ENCODE data around the gene KDSR.
"Not testable (repeated sequence)": the region's sequence is repeated elsewhere in the genome, so short reads cannot be mapped to it uniquely, and the experiment has no call there.

KDSR gene

DNA sequence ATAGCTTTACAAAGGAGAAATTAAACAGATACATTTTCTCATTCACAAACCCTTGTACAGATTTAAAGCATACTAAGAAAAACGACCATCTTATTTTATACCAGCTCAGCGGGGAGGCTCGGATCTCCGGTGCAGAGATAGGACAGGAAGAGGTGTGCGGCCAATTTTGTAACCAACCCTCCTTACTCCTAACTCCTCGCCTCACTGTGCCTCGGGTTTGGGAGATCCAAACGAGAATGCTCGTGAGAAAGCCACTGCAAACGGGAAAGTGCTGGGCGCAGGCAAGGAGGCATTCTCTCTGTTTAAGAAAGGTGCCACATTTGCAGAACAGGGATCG is 1.2 kb downstream of the KDSR start:
- DNase-seq: no peak

DNA sequence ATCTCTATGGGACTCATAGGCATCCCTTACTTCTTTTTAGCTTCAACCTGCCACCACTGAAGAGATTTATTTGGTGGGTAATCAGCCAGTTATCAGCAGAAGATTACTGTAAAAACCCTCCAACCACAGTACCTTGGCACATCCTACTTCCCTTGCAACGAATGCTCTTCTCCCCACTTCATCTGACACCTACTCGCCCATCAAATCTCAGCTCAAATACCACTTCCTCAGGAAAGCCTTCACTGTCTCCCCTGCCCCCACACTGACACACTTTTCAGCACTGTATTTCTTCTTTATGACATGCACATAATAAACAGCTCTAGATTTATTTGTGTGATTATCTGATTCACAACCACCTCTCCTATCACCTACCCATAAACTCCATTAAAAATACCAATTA is 3.1 kb downstream of the KDSR start:
- DNase-seq: no peak

DNA sequence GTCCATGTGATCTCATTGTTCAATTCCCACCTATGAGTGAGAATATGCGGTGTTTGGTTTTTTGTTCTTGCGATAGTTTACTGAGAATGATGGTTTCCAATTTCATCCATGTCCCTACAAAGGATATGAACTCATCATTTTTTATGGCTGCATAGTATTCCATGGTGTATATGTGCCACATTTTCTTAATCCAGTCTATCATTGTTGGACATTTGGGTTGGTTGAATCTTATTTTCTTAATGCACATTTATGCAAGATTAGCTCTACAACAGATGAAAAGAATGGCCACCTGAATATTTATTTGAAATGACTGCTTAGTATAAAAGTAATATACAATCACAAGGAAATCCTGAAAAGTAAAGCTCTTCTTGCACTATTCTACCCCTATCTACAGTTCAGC is 3.6 kb downstream of the KDSR start:
- not testable (repeated sequence) for DNase-seq

DNA sequence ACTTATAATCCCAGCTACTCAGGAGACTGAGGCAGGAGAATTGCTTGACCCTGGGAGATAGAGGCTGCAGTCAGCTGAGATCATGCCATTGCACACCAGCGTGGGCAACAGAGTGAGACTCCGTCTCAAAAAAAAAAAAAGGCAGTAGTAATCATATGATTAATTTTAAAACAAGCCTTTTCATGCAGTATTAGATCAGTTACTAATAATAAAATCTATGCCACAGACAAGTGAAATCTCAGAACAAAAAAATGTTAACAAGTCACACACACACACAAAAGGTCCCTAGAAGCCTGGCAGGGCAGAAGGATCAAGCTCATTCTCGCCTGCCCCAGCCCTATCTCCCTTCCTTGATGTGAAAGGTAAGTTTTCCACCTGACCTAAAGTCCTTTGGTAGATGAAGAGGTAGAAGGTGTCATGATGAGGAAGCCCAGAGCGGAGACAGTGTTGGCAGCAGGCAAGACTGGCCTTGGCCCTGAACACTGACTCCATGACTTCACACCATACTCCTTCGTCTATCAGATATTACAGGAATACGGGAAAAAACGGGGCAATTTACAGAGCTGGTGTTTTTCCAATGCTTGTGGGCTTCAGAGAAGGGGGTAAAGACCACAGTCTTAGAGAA is 10.6 kb downstream of the KDSR start:
- DNase-seq: no peak

DNA sequence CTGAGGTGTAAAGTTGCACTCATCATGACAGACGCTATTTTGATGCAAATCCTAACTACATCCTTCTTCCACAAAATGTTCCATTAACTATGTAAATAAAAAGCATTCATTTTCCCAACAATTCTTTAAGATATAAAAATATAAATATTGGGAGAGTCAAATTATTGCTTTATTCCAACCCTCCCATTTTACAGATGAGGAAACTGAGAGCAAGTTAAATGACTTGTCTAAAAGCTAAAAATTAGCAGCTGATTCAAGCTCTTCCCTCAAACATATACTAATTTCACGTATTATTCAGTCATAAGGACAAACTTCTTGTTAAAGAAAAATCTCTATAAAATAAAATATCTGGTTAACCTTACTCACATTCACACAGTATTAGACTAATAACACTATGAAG is 16.8 kb downstream of the KDSR start:
- no peak for DNase-seq

DNA sequence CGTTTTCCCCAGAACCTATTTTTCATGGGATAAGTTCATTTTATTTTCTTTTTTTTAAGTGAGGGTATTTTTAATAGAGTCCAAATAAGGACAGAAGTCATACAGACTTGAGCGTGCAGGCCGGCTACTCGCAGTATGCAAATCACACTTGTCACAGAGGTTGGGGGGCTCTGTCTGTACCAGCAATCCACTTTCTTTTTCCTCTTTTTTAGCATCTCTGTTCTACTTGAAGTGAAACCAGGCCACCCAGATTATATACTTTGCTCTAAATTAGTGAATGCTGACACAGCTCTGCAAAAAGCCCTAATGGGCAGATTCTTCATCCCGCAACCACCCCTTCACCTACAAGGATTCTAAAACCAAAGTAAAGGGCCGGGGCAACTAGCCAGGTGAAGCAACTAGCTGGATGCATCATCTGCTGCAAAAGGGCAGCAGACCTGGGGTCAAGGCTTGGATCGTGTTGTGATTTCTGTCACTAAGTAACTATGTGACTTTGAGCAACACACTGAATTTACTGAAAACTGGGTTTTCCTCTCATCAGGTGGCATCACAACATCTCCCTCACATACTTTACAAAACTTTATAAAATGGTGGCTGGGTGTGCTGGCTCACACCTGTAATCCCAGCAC is 18.4 kb downstream of the KDSR start:
- no peak for DNase-seq

DNA sequence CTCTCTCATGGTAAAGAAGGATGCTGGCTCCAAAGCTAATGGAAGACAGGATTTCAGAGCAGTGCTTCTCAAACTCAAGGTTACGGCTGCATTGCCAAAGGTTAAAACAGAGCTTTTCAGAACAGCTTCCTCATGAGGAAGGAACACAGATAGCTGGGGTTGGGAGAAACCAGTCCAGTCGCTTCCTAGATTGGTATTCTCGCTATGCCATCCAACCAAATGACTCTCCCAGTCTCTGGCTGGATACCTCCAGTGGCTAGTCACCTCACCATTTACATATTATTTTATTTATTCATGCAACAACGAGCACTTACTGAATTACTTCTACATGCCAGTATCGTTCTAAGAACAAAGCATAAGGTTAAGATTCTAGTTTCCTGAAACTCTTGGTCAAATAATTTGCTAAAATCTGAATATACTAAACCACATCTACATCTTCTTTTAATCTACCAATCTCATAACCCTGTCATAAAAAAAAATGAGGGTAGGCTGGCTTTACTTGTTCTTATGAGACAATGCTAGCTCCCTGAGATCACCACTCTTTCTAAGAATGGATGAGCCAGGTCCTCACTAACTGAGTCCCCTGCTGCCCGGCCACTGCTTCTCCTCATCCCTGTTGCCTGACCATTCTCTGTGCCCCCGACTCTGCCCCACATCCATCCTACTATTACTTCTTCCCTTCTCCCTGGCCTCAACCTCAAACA is 20.4 kb downstream of the KDSR start:
- no peak for DNase-seq

DNA sequence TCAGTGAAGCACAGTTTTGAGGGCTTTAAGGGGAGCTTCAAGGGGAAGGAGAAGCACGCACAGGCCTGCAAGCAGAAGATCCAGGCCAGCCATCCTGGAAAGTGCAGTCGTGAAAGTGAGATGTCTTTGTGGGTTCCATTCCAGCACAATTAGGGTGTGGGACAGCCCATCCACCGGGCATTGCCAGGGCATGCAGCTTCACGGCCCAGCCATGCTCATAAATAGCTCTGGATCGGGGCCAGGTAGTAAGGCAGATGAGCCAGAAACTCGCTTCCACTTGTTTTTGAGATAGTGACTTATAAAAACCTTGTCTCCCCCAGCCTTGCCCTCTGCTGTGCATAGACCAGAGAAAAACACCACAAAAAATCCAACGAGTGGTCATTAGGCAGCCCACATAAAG is 21.0 kb downstream of the KDSR start:
- no peak for DNase-seq

DNA sequence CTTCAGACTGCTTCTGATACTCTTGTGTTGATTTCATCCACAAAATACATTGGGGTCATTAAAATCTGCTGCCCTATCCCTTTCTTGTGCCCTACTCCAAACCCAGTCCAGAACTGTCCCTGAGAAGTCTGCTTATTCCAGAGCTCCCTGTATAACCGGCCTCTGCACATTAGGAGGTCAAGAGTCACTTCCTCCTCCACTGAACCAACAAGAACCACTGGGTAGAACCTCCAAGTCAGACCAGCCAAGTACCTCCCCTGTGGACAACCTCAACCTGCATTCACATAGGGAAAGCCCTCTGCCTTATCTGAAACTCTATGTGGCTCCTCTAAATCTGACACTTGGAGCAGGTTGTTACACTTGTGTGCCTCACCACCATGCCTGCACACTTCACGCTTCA is 22.1 kb downstream of the KDSR start:
- DNase-seq: no peak

DNA sequence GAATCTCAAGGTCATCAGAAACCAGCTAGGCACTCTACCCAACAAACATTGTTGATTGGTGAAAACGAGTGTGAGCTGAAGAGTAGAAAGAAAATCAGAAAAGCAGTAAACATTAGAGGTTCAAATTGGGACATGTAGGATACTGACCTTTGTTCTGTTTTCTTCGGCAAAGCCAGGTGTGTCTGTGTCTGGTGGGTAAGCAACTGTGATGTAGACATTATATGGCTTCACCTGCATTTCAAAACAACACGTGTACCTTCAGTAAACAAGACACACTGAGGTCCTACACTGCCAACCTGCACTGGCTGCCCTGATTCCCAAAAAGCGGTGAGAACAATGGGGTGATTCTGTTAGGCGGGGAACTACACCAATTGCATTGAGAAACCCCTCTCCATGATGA is 22.7 kb downstream of the KDSR start:
- no peak for DNase-seq

DNA sequence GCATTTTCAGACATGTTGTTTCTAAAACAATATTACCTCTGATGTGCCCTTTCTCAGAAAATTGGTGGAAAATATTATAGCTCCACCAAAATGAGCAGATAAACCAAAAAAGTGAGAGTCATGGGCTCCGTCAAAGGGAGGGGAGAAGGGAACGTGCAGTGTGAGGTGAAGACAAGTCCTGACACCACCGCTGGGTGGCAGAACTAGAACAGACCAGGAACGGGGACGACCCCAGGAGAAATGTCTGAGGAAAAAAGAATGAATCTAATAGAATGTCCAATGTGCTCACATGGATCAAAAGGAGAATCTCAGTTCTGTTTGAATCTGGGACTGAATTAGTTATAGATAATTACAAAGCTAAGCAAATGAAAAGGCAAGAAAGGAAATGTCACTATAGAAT is 24.8 kb downstream of the KDSR start:
- DNase-seq: no peak

DNA sequence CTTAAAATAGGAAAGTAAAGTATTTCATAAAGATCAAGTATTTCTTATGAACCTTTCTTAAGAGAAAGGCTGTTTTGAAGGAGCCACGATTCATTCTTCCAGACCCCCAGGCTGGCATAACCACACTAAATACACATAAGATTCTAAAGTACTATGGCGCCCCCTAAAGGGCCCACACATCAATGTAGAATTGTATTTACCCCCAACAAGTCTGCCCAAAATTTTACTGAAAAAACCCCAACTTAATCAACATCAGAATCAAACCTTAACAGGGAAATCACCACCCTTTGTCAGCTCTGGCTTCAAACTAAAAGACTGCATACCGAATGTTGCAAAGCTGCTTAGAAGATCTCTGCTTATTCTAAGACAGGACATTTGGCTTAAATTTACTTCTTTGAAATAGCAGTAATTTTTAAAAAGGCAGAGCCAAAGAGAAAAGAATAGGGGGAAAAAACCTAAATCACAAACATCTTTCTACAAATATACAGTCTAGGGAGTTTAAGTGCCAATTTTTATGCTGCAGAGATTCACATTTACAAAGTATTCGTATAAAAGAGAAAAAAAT is 27.0 kb downstream of the KDSR start:
- peak; percentile 33 to 35 for DNase-seq

DNA sequence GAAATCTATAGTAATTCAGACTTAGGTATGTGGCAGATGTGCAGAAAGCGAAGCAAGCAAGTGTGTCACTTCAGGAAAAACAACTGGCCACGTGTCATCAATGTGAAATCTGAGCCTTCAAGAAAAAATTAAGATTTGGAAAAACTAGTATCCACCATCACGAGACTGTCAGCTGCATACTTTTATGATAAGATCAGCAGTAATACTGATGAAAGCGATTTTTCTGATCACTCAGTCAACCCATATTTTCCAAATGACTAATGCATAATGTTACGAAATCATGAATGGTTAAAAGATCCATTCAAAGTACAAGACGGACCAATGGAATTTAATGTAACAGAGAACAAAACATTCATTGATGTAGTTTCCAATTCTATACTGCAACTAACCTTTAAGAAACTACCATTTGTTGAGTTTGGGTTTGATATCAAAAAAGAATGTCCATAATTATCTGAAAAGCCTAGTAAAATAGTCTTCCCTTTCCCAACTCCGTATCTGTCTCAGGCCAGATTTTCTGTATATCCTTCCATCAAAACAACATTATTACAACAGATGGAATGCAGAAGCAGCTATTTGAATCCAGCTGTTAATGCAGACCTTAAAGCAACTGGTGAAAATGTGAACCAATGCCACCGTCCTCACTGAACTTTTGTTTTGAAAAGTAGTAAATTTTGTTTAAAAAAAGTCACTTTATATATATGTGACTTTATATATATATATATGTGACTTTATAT is 30.5 kb downstream of the KDSR start:
- no peak for DNase-seq

DNA sequence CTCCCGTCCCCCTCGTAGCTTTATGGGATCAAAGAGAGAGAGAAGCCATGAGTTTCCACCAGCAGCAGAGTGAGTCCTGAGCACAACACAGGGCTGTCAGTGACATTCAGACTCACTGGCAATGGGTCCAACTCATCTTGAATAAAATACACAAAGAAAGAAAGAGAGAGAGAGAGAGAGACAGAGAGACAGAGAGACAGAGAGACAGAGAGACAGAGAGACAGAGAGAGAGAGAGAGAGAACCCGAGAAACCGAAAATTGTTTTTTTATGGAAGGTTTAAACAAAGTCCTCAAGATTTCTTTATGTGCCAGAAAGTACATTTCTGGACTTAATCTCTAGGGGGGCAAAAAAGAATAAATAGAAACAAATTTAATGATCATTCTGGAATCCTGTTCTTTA is 35.9 kb downstream of the KDSR start:
- no peak for DNase-seq

DNA sequence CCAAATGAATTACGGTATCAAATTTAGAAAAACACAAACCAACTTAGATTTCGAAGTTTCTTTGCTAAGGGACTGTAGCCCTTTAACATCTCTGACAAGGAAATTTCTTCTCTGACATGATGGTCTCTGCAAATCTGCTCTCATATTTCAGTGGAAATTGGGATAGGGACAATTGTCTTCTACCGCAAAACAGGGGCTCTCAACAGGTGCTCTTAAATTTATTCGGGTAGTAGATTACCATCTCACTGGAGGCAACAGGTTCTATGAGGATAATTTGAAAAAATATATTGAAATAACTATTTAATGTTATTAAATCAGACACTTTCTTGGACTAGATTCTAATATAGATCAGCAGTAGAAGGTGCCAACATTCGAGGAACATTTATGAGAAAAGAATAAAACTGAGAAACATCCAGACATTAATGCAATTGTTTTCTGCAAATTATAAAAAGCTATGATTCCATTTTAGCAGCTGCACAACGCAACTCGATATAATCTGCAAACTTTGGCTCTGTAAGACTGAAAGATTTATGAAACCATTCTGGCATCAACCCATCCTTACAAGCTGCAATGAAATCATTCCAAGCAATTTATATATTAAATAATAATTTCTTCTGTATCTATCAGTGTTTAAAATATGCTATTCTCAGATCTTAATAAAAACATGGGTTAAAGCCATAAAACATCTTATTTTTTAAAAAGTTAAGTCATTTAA is 37.4 kb downstream of the KDSR start:
- DNase-seq: no peak

DNA sequence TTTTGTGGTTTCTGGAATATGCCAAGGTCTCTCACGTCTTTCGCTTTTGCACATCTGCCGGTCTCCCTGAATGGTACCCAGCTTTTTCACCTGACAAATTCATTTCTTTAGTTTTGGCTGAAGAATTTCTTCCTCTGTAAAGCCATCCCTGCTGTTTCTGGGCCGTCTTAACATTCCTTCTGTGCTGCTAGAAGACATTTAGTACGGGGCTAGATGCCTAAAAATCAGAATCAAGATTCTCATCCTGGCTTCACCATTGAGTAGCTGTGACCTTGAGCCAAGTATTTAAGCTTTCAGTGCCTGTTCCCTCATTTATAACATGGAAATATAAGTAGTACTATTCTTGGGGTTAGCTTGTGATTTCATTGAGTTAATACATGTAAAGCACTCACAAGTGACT is 41.0 kb downstream of the KDSR start:
- no peak for DNase-seq

DNA sequence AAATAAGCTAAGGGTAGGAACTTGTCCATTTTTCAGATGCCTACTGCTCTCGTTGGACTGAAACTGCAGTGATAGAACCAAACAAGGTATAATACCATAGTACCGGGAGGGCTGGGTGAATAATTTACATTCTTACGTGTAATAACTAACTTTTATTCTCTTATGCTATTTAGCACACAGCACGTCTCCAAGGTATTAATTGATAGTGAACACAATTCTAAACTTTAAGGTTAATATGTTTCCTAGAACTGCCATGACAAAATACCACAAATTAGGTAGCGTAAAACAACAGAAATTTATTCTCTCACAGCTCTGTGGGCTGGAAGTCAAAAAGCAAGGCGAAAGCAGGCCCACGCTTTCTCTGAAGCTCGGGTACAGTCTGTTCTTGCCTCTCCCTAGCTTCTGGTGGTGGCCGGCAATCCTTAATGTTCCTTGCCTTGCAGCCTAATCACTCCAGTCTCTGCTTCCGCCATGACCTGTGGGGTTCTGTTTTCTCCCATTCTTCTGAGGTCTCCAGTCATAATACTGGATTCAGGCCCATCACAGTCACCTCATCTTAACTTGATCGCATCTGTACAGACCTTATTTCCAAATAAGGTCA is 41.8 kb downstream of the KDSR start:
- no peak for DNase-seq

DNA sequence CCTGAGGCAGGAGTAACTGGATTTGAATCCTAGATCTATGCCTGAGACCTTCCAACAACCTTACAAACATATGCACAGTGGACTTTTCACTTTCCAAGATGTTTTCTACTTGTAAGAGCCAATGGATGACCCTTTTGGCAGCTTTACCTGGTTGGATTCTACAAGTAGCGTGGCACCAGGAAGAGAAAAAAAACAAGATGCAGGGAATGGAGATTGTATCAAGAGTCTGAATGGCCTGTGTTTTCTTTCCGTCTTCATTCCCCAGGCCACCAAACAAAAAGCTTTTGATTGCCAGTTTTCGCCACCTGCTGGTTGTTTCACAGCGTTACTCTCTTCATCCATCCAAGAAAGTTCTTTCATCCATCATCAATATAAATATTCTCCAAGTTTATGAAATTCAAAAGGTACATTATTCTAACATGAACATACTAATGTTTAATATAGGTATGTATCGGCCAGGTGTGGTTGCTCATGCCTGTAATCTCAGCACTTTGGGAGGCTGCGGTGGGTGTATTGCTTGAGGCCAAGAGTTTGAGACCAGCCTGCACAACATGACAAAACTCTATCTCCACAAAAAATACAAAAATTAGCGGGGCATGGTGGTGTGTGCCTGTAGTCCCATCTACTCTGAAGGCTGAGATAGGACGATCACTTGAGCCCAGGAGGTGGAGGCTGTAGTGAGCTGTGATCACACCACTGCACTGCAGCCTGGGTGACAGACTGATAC is 43.9 kb downstream of the KDSR start:
- peak; percentile 80 to 81 for DNase-seq

DNA sequence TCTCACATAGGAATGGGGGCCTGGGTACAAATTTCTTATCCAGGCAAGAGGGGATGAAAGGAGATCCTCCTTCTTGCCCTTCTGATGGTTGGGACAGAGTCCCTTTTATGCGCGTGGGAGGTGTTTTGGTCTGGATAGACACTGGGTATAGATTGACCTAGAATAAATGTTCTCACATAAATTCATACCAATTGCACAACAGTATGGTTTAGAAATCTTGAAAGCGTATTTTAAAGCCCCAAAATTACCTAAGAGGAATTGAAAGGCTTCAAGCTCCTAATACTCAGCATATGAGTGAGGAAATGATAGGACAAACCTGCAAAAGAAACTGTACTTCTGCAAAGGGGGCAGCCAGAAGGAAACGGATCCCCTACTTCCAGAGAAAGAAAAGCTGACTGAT is 44.8 kb downstream of the KDSR start:
- DNase-seq: peak; percentile 67 to 70

DNA sequence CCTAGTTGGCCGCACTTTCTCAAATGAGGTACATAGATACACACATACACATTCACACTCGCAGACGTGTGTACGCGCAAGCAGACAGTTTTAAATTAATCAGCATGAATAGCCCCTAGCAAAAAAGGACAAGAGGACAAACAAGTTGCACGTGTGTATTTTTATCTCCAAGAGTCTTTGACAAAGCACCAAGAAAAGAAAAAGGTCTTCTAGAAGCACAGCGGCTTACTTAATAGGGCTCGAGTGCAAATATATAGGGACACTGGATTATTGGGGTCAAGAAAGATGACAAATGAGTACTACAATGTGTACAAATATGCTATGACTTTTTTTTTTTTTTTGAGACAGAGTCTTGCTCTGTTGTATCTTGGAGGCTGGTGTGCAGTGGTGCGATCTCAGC is 45.7 kb downstream of the KDSR start:
- DNase-seq: no peak

DNA sequence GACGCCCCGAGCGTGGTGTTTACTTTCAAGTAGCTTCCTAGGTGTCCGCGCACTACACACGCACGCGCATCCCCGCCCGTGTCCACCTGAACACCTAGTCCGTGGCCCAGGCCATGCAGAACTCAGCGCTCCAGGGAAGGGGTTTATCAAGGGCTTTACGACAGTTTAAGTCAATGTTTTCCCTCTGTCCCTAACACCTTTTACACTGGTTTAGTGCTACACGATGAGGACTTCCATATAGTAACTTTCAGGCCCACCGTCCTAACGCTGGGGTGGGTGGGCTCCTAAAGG is 46.1 kb downstream of the KDSR start:
- no peak for DNase-seq

All from AML-193 (cell line).